GM19328 (cell line): ENCODE measurements around the gene ST3GAL5.

Experiments used
- ATAC-seq: cut with Tn5 transposase; IDR thresholded peaks from one replicate; pipeline ENCODE4 v1.9.1; 2021; ENCODE audit warnings: mild to moderate bottlenecking, moderate library complexity; ENCODE audit not compliant: unreplicated experiment

ST3GAL5 gene

DNA sequence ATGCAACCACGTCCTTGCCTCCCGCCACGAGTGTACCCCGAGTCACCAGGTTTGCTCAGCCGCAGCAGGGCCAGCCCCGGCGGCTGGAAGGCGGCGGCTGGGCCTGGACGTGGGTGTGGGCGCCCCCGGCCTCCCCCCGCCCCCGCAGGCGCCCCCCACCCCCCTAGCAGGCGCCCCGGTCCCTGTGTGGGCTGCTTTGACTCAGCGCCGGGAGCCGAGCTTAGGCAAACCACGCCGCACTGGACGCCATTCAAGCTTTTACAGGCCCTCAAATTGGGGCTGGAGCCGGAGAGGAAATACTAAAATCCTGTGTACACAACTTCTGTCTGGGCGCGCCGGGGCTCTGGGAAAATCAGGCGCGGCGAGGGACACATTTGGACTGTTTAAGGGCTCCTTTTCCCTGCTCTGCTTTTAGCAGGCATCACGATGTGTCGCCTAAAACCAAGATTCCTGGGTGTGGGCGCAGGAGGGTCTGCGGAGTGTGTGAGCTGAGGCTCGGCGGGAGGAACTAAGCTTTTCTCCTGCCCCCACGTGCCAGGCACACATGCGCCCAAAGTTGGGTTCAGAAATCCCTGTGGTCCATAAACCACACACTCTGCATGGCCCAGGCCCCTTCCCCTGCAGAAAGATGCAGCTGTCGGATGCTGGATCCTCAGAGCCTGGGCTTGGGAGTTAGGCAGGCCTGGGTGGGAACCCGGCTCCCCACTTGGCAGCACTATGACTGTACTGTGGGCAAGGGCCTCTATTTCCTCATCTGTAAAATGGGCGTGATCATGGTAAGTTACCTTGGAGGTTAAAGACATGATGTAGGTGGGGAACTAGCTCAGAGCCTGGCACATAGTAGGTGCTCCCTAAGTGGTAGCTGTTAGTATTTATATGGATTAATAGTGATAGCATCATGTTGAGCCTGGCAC is 77.4 kb downstream of the ST3GAL5 start:
- ATAC-seq, result no peak

- ATAC-seq, result no peak
Observed at GRCh38 chr2:85810371-85811179, 78.2 kb downstream of the ST3GAL5 start.

DNA sequence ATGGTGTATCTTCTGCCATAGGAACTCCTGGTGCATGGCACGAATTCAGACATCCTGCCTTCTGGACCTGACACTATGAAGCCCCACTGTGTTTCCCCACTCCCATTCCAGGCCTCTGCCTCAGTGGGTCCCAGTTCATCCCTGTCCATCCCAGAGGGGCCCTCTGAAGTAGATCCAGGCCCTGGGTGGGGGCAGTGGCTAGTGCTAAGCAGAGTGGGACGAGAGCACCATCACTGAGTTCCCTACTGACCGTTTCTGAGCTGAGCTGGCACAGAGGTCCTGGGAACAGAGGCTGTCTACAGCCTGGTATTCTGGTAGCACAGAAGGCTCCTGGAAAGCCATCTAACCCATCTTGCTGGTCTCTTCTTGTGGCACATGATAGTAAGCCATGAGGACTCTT is 81.0 kb downstream of the ST3GAL5 start:
- ATAC-seq, result no peak

- no peak for ATAC-seq
Observed at GRCh38 chr2:85806358-85807118, 82.3 kb downstream of the ST3GAL5 start.

- ATAC-seq, result no peak
Observed at GRCh38 chr2:85804583-85804982, 84.2 kb downstream of the ST3GAL5 start.

- no peak for ATAC-seq
Observed at GRCh38 chr2:85803704-85804425, 84.9 kb downstream of the ST3GAL5 start.

DNA sequence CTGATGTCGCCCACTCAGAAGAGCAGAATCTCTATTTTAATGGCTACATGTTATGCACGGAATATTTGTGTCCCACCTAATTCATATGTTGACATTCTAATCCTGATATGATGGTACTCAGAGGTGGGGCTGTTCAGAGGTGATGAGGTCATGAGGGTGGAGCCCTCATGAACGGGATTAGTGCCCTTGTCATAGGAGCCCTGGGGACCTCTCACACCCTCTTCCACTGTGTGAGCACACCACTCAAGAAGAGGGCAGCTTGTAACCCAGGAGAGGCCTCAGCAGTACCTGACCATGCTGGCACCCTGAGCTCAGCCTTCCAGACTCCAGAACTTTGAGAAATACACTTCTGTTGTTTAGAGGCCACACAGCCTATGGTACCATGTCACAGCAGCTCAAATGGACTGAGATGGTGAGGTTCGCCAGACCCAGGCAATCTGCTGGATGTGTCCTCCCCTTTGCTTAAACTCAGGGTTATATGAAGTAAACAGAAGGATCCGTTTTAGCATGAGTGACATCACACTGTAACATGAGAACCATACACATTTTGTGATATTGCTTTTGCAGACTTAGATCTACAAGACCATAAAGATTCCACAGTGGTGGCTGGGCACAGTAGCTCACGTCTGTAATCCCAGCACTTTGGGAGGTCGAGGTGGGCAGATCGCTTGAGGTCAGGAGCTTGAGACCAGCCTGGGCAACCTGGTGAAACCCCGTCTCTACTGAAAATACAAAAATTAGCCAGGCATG is 86.3 kb downstream of the ST3GAL5 start:
- no peak for ATAC-seq

DNA sequence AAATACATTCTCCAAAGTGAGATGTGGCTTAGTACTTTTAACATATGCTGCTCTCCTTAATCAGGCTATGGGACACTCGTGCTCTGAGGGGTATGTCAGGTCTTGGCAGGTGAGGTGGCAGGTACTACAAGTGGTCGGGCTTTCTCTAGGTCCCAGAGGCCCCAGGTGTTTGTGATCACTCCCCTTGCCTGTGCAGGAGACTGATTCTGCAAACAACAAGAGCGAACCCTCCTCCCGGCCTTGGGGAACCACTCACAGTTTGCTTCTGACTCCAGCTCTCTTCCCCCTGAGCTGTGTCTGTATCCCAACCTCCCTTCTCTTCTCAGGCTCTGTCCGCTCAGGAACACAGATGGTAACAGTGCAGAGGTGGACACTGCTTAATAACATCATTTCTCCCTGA is 86.9 kb downstream of the ST3GAL5 start:
- ATAC-seq, result no peak

GRCh38 chr2:85800586-85800985 is 88.2 kb downstream of the ST3GAL5 start:
- ATAC-seq, result no peak

DNA sequence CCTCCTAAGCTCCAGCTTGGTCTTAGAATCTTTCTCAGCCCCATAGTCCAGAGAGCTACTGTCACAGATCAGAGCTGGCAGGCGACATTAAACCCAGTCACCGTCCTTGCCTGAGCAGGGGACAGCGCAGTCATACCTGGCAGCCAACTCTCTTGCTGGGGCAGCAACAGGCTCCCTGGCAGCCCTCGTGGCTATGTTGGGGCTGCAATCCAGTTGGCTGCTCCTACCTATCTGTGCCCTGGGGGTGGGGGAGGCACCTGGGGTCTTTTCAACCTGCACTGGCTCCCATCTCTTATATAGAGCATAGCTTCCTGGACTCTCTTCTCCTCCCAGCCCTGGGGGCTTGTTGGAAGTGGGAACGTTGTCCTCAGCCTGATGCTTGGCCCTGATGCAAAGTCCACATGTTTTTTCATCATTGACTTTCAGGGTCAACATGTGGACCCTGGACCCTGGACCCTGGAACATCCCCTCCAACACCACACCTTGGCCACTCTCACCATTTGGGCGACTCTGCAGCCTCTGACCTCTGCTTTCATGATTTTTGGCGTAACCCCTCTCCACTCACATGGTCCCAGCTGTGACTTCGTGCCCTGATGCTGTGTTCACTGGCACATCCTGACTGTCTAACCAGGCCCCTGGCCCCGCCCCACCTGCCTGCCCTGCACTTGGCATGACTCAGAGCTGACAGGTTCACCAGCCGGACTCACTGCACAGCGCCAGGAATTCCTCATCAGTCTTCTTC is 89.4 kb downstream of the ST3GAL5 start:
- no peak for ATAC-seq

DNA sequence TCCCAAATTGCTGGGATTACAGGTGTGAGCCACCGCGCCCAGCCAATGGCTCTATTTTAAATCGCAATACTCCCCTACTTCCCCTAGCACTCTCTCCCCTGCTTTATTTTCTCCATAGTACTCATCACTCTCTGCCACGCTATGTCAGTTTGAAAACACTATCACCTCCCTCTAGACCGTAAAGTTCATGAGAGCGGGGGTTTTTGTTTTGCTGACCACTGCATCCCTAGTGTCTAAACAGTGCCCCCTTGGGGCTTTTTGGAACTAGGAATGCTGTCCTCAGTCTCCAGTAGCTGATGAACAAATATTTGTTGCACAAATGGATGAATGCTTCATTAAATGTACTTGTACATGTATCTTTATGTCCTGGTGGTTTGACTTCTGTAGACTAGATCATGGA is 90.9 kb downstream of the ST3GAL5 start:
- ATAC-seq, result no peak

- no peak for ATAC-seq
Observed at GRCh38 chr2:85797263-85797660, 91.5 kb downstream of the ST3GAL5 start.

DNA sequence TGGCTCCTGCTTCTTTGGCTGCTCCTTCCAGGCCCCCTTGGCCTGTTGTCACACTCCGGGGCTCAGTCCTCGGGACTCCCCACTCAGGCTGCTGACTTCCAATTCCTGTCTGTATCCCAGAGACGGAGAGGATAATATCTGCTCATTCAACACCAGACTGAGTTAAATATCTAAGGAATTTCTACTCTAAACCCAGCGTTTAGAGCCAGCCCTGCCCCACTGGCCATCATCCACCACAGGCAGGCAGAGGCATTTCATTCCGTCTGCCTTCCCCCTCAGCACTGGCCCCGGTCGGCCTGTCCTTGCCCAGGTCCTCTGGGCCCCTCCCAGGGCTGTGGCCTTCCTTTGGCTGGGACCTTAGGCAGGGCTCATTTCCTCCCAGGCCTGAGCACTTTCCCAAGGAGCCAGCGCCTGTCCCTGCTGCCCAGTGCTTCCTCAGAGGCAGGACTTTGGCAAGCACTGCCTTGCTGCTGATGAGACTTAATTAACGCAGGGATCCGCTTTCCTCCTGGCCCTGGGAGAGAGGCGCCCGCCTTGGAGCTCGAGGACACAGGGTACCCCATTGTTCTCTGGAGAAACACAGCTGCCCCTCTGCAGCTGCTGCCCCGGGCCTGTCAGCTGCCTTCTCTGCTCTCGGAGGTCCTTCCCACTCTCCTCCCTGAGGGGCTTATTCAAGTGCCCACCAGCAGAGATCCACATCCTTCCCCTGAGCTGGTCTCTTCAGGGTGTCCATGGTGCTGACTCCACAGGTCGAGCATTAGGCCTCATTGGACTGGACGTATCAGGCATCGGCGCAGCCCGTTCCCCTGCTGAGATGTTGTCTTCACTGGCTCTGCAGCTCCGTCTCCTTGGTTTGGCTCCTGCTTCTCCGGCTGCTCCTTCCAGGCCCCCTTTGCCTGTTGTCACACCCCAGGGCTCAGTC is 92.2 kb downstream of the ST3GAL5 start:
- no peak for ATAC-seq

GRCh38 chr2:85796046-85796340 is 92.8 kb downstream of the ST3GAL5 start:
- ATAC-seq, result no peak

GRCh38 chr2:85795331-85796045 is 93.3 kb downstream of the ST3GAL5 start:
- ATAC-seq, result no peak

DNA sequence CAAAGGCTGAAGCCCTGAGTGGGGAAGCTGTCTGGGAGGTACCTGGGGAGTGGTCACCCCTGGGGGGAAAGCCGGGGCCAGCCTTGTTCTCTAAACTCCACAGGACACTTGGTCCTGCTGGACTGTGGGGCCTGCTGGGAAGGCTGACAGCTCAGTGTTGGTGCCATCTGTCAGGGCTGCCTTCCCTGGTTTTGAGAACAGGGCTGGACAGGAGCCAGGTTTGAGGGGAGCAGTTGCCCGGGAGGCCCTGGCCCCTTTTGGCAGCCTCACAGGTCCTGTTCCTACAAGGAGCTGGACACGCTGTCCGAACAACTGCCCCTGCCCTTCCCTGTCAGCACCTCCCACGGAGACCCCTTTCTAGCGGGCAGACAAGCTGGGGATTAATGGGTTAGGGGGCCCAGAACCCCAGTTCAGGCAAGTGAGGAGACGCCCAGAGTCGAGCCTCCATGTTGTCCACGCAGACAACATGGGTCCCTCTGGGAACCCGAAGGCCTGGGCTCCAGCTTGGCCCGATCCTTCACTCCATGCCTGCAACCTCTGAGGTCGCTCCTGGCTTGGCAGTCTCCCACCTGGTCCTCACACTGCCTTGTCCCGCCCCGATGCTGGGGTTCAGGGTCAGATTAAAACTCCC is 94.2 kb downstream of the ST3GAL5 start:
- ATAC-seq, result no peak

DNA sequence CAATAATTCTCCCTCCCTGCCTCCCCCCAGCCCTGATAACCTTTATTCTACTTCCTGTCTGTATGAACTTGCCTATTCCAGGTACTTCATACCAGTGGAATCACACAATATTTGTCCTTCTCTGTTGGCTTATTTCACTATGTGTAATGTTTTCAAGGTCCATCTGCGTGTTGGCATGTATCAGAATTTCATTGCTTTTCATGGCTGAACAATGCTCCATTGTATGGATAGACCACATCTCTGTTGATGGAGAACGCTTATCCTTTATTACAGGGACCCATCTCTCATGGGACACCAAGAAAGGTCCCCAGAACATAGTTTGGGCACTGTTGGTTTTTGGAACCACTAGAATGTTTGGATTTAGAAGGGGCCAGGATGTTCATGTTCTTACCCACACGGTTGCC is 94.8 kb downstream of the ST3GAL5 start:
- ATAC-seq, result no peak
